Measurements from ENCODE around the gene MYO5A.
"Not testable (repeated sequence)": the region's sequence is repeated elsewhere in the genome, so short reads cannot be mapped to it uniquely, and the experiment has no call there.

Gene MYO5A

GRCh38 chr15:52440946-52441345 is 87.7 kb downstream of the MYO5A start:
- Histone ChIP-seq H3K36me3 (ENCODE audit: control insufficient read depth, insufficient read depth, low read length) (no peaks in the 10 kb centered on the region), H3K4me3 (ENCODE audit: low read length) (no peak overlapping the region), H3K4me1 (ENCODE audit: control insufficient read depth, insufficient read depth, low read length) (no peaks in the 10 kb centered on the region), H3K9me3 (ENCODE audit: control insufficient read depth, low read length) (no peaks in the 10 kb centered on the region), H3K9ac (ENCODE audit: low read length) (no peak overlapping the region), H3K27me3 (ENCODE audit: control insufficient read depth, insufficient read depth, low read length) (no peaks in the 10 kb centered on the region)

GRCh38 chr15:52440414-52440813 is 88.3 kb downstream of the MYO5A start:
- Histone ChIP-seq H3K9me3 (ENCODE audit: control insufficient read depth, low read length) (no peaks in the 10 kb centered on the region), H3K27me3 (ENCODE audit: control insufficient read depth, insufficient read depth, low read length) (no peaks in the 10 kb centered on the region), H3K9ac (ENCODE audit: low read length) (no peak overlapping the region), H3K36me3 (ENCODE audit: control insufficient read depth, insufficient read depth, low read length) (no peaks in the 10 kb centered on the region), H3K4me1 (ENCODE audit: control insufficient read depth, insufficient read depth, low read length) (no peaks in the 10 kb centered on the region), H3K4me3 (ENCODE audit: low read length) (no peak overlapping the region)

- Histone ChIP-seq H3K36me3 (ENCODE audit: control insufficient read depth, insufficient read depth, low read length) (no peaks in the 10 kb centered on the region), H3K9me3 (ENCODE audit: control insufficient read depth, low read length) (no peaks in the 10 kb centered on the region), H3K4me3 (ENCODE audit: low read length) (no peak overlapping the region), H3K9ac (ENCODE audit: low read length) (no peak overlapping the region), H3K27me3 (ENCODE audit: control insufficient read depth, insufficient read depth, low read length) (no peaks in the 10 kb centered on the region), H3K4me1 (ENCODE audit: control insufficient read depth, insufficient read depth, low read length) (no peaks in the 10 kb centered on the region)
Observed at GRCh38 chr15:52439470-52439869, 89.2 kb downstream of the MYO5A start.

- not testable (repeated sequence) for H3K36me3 ChIP-seq (ENCODE audit: control insufficient read depth, insufficient read depth, low read length); H3K9me3 ChIP-seq (ENCODE audit: control insufficient read depth, low read length); H3K4me1 ChIP-seq (ENCODE audit: control insufficient read depth, insufficient read depth, low read length); H3K4me3 ChIP-seq (ENCODE audit: low read length); H3K27me3 ChIP-seq (ENCODE audit: control insufficient read depth, insufficient read depth, low read length); H3K9ac ChIP-seq (ENCODE audit: low read length)
Observed at GRCh38 chr15:52439042-52439441, 89.6 kb downstream of the MYO5A start.

GRCh38 chr15:52438047-52438446 is 90.6 kb downstream of the MYO5A start:
- Histone ChIP-seq H3K4me3 (ENCODE audit: low read length) (no peak overlapping the region), H3K9me3 (ENCODE audit: control insufficient read depth, low read length) (no peaks in the 10 kb centered on the region), H3K9ac (ENCODE audit: low read length) (no peak overlapping the region), H3K27me3 (ENCODE audit: control insufficient read depth, insufficient read depth, low read length) (no peaks in the 10 kb centered on the region), H3K4me1 (ENCODE audit: control insufficient read depth, insufficient read depth, low read length) (no peaks in the 10 kb centered on the region), H3K36me3 (ENCODE audit: control insufficient read depth, insufficient read depth, low read length) (no peaks in the 10 kb centered on the region)

GRCh38 chr15:52437646-52438045 is 91.0 kb downstream of the MYO5A start:
- no peaks in the 10 kb centered on the region for H3K4me1 ChIP-seq (ENCODE audit: control insufficient read depth, insufficient read depth, low read length)
- no peak overlapping the region for H3K4me3 ChIP-seq (ENCODE audit: low read length)
- H3K9me3 ChIP-seq (ENCODE audit: control insufficient read depth, low read length), result no peaks in the 10 kb centered on the region
- no peaks in the 10 kb centered on the region for H3K27me3 ChIP-seq (ENCODE audit: control insufficient read depth, insufficient read depth, low read length)
- H3K36me3 ChIP-seq (ENCODE audit: control insufficient read depth, insufficient read depth, low read length), result no peaks in the 10 kb centered on the region
- no peak overlapping the region for H3K9ac ChIP-seq (ENCODE audit: low read length)

GRCh38 chr15:52436981-52437380 is 91.7 kb downstream of the MYO5A start:
- no peaks in the 10 kb centered on the region for H3K27me3 ChIP-seq (ENCODE audit: control insufficient read depth, insufficient read depth, low read length)

GRCh38 chr15:52434885-52435284 is 93.8 kb downstream of the MYO5A start:
- Histone ChIP-seq H3K9me3 (ENCODE audit: control insufficient read depth, low read length) (no peaks in the 10 kb centered on the region), H3K4me1 (ENCODE audit: control insufficient read depth, insufficient read depth, low read length) (no peaks in the 10 kb centered on the region), H3K9ac (ENCODE audit: low read length) (no peak overlapping the region), H3K36me3 (ENCODE audit: control insufficient read depth, insufficient read depth, low read length) (no peaks in the 10 kb centered on the region), H3K27me3 (ENCODE audit: control insufficient read depth, insufficient read depth, low read length) (no peaks in the 10 kb centered on the region), H3K4me3 (ENCODE audit: low read length) (no peak overlapping the region)

More at GRCh38 chr15:52436981-52437380, 91.7 kb downstream of the MYO5A start:
- Histone ChIP-seq H3K9ac (ENCODE audit: low read length) (no peak overlapping the region), H3K36me3 (ENCODE audit: control insufficient read depth, insufficient read depth, low read length) (no peaks in the 10 kb centered on the region), H3K4me1 (ENCODE audit: control insufficient read depth, insufficient read depth, low read length) (no peaks in the 10 kb centered on the region), H3K9me3 (ENCODE audit: control insufficient read depth, low read length) (no peaks in the 10 kb centered on the region), H3K4me3 (ENCODE audit: low read length) (no peak overlapping the region)

GRCh38 chr15:52428297-52428696 is 100.4 kb downstream of the MYO5A start:
- H3K9me3 ChIP-seq (ENCODE audit: control insufficient read depth, low read length), result no peaks in the 10 kb centered on the region
- no peaks in the 10 kb centered on the region for H3K27me3 ChIP-seq (ENCODE audit: control insufficient read depth, insufficient read depth, low read length)
- H3K9ac ChIP-seq (ENCODE audit: low read length), result no peak overlapping the region
- H3K4me1 ChIP-seq (ENCODE audit: control insufficient read depth, insufficient read depth, low read length), result no peaks in the 10 kb centered on the region
- no peaks in the 10 kb centered on the region for H3K36me3 ChIP-seq (ENCODE audit: control insufficient read depth, insufficient read depth, low read length)
- H3K4me3 ChIP-seq (ENCODE audit: low read length), result no peak overlapping the region

- H3K36me3 ChIP-seq (ENCODE audit: control insufficient read depth, insufficient read depth, low read length), result no peaks in the 10 kb centered on the region
- H3K4me3 ChIP-seq (ENCODE audit: low read length), result no peak overlapping the region
- H3K27me3 ChIP-seq (ENCODE audit: control insufficient read depth, insufficient read depth, low read length), result no peaks in the 10 kb centered on the region
- H3K4me1 ChIP-seq (ENCODE audit: control insufficient read depth, insufficient read depth, low read length), result no peaks in the 10 kb centered on the region
- H3K9ac ChIP-seq (ENCODE audit: low read length), result no peak overlapping the region
- no peaks in the 10 kb centered on the region for H3K9me3 ChIP-seq (ENCODE audit: control insufficient read depth, low read length)
Observed at GRCh38 chr15:52427804-52428203, 100.9 kb downstream of the MYO5A start.

GRCh38 chr15:52424856-52425431 is 103.7 kb downstream of the MYO5A start:
- no peaks in the 10 kb centered on the region for H3K27me3 ChIP-seq (ENCODE audit: control insufficient read depth, insufficient read depth, low read length)
- no peak overlapping the region for H3K9ac ChIP-seq (ENCODE audit: low read length)
- no peak overlapping the region for H3K4me3 ChIP-seq (ENCODE audit: low read length)
- H3K9me3 ChIP-seq (ENCODE audit: control insufficient read depth, low read length), result no peaks in the 10 kb centered on the region
- no peaks in the 10 kb centered on the region for H3K36me3 ChIP-seq (ENCODE audit: control insufficient read depth, insufficient read depth, low read length)
- H3K4me1 ChIP-seq (ENCODE audit: control insufficient read depth, insufficient read depth, low read length), result no peaks in the 10 kb centered on the region

GRCh38 chr15:52423852-52424251 is 104.8 kb downstream of the MYO5A start:
- no peak overlapping the region for H3K4me3 ChIP-seq (ENCODE audit: low read length)
- H3K9ac ChIP-seq (ENCODE audit: low read length), result no peak overlapping the region
- H3K27me3 ChIP-seq (ENCODE audit: control insufficient read depth, insufficient read depth, low read length), result no peaks in the 10 kb centered on the region
- no peaks in the 10 kb centered on the region for H3K9me3 ChIP-seq (ENCODE audit: control insufficient read depth, low read length)
- H3K4me1 ChIP-seq (ENCODE audit: control insufficient read depth, insufficient read depth, low read length), result no peaks in the 10 kb centered on the region
- no peaks in the 10 kb centered on the region for H3K36me3 ChIP-seq (ENCODE audit: control insufficient read depth, insufficient read depth, low read length)

- Histone ChIP-seq H3K4me1 (ENCODE audit: control insufficient read depth, insufficient read depth, low read length) (no peaks in the 10 kb centered on the region), H3K4me3 (ENCODE audit: low read length) (no peak overlapping the region), H3K36me3 (ENCODE audit: control insufficient read depth, insufficient read depth, low read length) (no peaks in the 10 kb centered on the region), H3K9me3 (ENCODE audit: control insufficient read depth, low read length) (no peaks in the 10 kb centered on the region), H3K9ac (ENCODE audit: low read length) (no peak overlapping the region), H3K27me3 (ENCODE audit: control insufficient read depth, insufficient read depth, low read length) (no peaks in the 10 kb centered on the region)
Observed at GRCh38 chr15:52422001-52422400, 106.7 kb downstream of the MYO5A start.
